Activated CD8-positive, alpha-beta T cell treated with anti-CD3 and anti-CD28 coated beads, Interleukin-2, amount 10 ng/mL, durations not matched to agents 7 days and 5 days (primary cell): ENCODE results near the gene S1PR4. TPM values are rescaled to one million over a fixed set of nuclear protein-coding genes. Genes with fewer than 3 reads are reported as not detected.
"Not testable (repeated sequence)": the region's sequence is repeated elsewhere in the genome, so short reads cannot be mapped to it uniquely, and the experiment has no call there.

ENCODE experiments used
- ATAC-seq: fragments of 150-1000 bp; cut with Tn5 transposase; one replicate; pipeline ENCODE4 v1.10.0; 2021; ENCODE audit warnings: moderate library complexity
- CTCF ChIA-PET: fragments of 350-600 bp; sonication (Branson Sonifier 250); formaldehyde crosslinking; loops from one replicate; lab custom pipeline; 2021; ENCODE audit warnings: antibody characterized with exemption; lab: Charles Lee
- POLR2A ChIA-PET: fragments of 350-600 bp; sonication (Branson Sonifier 250); formaldehyde crosslinking; loops from one replicate; lab custom pipeline; 2021; ENCODE audit warnings: antibody characterized with exemption; lab: Charles Lee
- DNase-seq: peaks from one replicate; pipeline ENCODE4 v3.0.0-alpha.2; 2020
- H3K27ac Mint-ChIP-seq: one replicate; pipeline ENCODE4 v1.8.0; 2021; ENCODE audit warnings: mild to moderate bottlenecking, mixed read lengths
- H3K27me3 Mint-ChIP-seq: one replicate; pipeline ENCODE4 v1.8.0; 2021; ENCODE audit warnings: low read depth, mixed read lengths
- H3K36me3 Mint-ChIP-seq: one replicate; pipeline ENCODE4 v1.8.0; 2021; ENCODE audit warnings: low read depth, mixed read lengths
- H3K4me1 Mint-ChIP-seq: one replicate; pipeline ENCODE4 v1.8.0; 2021; ENCODE audit warnings: low read depth, mixed read lengths
- H3K4me3 Mint-ChIP-seq: one replicate; pipeline ENCODE4 v1.8.0; 2021; ENCODE audit warnings: mild to moderate bottlenecking, mixed read lengths
- H3K9me3 Mint-ChIP-seq: one replicate; pipeline ENCODE4 v1.8.0; 2022; ENCODE audit warnings: mixed read lengths; ENCODE audit not compliant: insufficient read depth
- total RNA-seq, 2 experiments: library from RNA; stranded (reverse); gene quantifications; one replicate each; pipeline ENCODE4 v1.2.3, GENCODE V29; 2021

Gene S1PR4
- total RNA-seq, 2 experiments from 2014 or later, result 140 TPM

DNA sequence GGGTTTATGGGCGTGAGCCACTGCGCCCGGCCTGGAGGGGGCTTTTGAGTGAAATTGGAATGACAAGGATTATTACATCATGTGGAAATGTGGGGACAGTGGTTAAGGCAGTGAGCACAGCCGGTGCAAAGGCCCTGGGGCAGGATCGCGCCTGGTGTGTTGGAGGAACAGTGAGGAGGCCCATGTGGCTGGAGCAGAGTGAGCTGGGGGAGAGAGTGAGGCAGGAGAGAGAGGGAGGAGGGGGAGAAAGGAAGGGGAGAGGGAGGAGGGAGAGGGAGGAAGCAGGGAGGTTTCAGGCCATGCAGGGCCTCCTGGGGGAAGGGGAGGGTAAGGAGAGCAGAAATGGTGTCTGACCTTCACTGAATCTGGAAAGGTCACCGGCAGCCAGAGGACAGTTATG, 34.6 kb downstream of the S1PR4 start:
- CTCF ChIA-PET, result no interaction called here

DNA sequence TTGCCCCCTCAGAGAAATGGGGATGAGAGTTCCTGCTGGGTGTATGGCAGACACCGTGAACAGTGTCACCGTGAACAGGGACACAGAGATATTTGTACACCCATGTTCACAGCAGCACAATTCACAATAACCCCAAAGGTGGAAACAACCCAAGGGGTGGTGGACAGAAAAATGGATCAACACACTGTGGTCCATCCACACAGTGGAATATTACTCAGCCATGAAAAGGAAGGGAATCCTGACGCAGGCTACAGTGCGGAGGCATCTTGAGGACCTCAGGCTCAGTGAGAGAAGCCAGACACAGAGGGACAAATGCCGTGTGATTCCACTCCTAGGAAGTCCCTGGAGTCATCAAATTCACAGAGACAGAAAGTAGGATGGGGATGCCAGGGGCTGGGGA, 38.3 kb downstream of the S1PR4 start:
- CTCF ChIA-PET, result no interaction called here
- no peaks in the 10 kb centered on the region for H3K9me3 Mint-ChIP-seq
- H3K4me3 Mint-ChIP-seq, result no peak overlapping the region
- H3K36me3 Mint-ChIP-seq, result no peaks in the 10 kb centered on the region
- H3K4me1 Mint-ChIP-seq, result no peaks in the 10 kb centered on the region
- POLR2A ChIA-PET, result no interaction called here
- no peaks in the 10 kb centered on the region for H3K27me3 Mint-ChIP-seq
- no peak for DNase-seq
- ATAC-seq, result no peak
- H3K27ac Mint-ChIP-seq, result no peak overlapping the region

More for the DNA sequence above, 34.6 kb downstream of the S1PR4 start:
- Mint-ChIP-seq H3K4me1 (no peaks in the 10 kb centered on the region), H3K9me3 (no peaks in the 10 kb centered on the region), H3K4me3 (no peak overlapping the region), H3K36me3 (no peaks in the 10 kb centered on the region), H3K27me3 (no peaks in the 10 kb centered on the region), H3K27ac (peak overlapping the region; percentile 16)
- DNase-seq (no peak), ATAC-seq (no peak)
- POLR2A ChIA-PET, result no interaction called here

DNA sequence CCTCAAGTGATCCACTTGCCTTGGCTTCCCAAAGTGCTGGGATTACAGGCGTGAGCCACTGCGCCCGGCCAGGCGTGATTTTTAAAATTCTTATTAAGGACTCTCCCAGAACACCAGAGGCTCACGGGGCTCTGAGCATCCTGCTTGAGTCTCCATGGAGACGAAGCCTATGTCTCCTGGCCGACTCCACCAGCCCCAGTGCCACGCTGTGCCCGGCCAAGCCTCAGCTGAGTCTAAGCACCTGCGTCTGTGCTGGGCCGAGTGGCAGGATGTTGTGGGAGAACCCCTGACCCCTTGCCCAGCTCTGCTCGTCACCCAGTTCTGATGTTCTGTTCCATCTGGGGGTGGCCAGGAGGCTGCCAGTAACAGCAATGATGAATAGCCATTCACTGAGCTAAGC, 42.0 kb downstream of the S1PR4 start:
- H3K36me3 Mint-ChIP-seq, result no peaks in the 10 kb centered on the region
- CTCF ChIA-PET, result no interaction called here
- DNase-seq (no peak), ATAC-seq (no peak)
- no peak overlapping the region for H3K4me3 Mint-ChIP-seq
- H3K27ac Mint-ChIP-seq, result no peak overlapping the region
- H3K9me3 Mint-ChIP-seq, result no peaks in the 10 kb centered on the region
- H3K4me1 Mint-ChIP-seq, result no peaks in the 10 kb centered on the region
- POLR2A ChIA-PET, result no interaction called here
- peaks cover 4% of the 10 kb centered on the region for H3K27me3 Mint-ChIP-seq

DNA sequence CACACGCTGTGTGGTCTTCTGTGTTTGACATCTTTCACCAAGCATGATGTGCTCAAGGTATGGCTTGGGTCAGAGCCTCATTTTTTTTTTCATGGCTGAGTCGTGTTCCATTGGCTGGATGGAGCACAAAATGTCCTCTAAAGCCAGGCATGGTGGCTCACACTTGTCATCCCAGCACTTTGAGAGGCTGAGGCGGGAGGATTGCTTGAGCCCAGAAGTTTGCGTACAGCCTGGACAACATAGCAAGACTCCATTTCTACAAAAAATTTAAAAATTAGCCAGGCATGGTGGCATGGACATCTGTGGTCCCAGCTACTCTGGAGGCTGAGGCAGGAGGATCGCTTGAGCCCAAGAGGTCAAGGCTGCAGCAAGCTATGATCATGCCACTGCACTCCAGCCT, 43.0 kb downstream of the S1PR4 start:
- ATAC-seq, H3K27ac Mint-ChIP-seq, CTCF ChIA-PET, POLR2A ChIA-PET, H3K4me1 Mint-ChIP-seq, H3K9me3 Mint-ChIP-seq, H3K27me3 Mint-ChIP-seq, H3K4me3 Mint-ChIP-seq, H3K36me3 Mint-ChIP-seq, DNase-seq: not testable (repeated sequence)

DNA sequence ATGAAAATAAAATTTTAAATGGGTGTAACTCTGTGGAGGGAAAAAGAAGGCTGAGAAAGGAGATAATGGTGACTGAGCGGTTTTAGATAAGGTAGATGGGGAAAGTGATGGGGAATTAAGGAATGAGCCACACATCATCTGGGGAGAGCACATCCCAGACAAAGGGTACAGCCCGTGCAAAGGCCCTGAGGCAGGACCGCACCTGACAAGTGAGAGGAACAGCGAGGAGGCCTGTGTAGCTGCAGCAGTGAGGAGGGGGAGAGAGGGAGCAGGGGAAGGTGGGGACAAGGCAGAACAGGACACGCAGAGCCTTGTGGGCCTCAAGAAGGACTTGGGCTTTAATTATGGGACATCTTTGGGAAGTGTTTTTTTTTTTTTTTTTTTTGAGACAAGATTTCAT, 44.1 kb downstream of the S1PR4 start:
- H3K27me3 Mint-ChIP-seq, result peaks cover 10% of the 10 kb centered on the region
- no peak overlapping the region for H3K27ac Mint-ChIP-seq
- ChIA-PET POLR2A (no interaction called here), CTCF (no interaction called here)
- no peaks in the 10 kb centered on the region for H3K36me3 Mint-ChIP-seq
- H3K9me3 Mint-ChIP-seq, result no peaks in the 10 kb centered on the region
- DNase-seq, result no peak
- no peak overlapping the region for H3K4me3 Mint-ChIP-seq
- ATAC-seq, result no peak
- no peaks in the 10 kb centered on the region for H3K4me1 Mint-ChIP-seq

DNA sequence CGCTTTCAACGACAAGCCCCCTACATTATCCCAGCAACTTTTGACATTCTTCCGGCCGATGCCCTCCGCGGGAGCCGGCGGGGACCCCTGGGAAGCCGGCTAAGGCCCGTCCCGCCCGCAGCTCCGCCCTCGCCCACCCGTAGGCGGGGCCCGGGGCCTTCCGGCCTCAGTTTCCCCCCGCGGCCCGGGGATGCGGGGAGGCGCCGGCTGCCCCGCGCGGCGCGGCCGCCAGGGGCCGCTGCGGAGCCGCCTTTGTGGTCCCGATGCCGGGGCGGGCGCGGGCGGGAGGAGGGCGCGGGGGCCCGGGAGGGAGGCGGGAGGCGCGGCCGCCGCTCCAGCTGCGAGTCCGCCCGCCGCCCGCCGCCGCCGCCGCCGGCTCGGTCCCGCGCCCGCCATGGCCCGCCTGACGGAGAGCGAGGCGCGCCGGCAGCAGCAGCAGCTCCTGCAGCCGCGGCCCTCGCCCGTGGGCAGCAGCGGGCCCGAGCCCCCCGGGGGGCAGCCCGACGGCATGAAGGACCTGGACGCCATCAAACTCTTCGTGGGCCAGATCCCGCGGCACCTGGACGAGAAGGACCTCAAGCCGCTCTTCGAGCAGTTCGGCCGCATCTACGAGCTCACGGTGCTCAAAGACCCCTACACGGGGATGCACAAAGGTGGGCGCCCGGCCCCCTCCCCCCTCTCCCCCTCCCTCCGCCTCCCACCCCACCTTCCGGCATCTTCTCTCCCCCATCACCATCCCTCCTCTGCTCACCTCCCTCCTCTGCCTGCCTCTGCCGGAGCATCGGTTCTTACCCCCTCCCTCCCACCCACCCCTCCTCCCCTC, 46.0 kb downstream of the S1PR4 start, which contains the start of gene CELF5:
Gene CELF5 (plus strand): TSS at position 316 of the 823 bp plus-strand sequence. CDS start 79 bp downstream, at position 395.
- ChIA-PET POLR2A (no interaction called here), CTCF (interaction anchor here (0.8 to 2.0 kb wide), 2 partner anchors 23 to 274 kb away, joined by 3 to 5 read pairs; no protein-coding TSS in a partner anchor)
- no peak within 1 kb of the TSS for H3K4me3 Mint-ChIP-seq
- peak; percentile 75 for ATAC-seq
- no peak within 1 kb of the TSS for H3K27ac Mint-ChIP-seq
- DNase-seq, result peak; percentile 61
- H3K4me1 Mint-ChIP-seq, result no peaks in the 10 kb centered on the region
- peaks cover 15% of the 10 kb centered on the region for H3K27me3 Mint-ChIP-seq
- H3K36me3 Mint-ChIP-seq, result no peaks in the 10 kb centered on the region
- no peaks in the 10 kb centered on the region for H3K9me3 Mint-ChIP-seq

DNA sequence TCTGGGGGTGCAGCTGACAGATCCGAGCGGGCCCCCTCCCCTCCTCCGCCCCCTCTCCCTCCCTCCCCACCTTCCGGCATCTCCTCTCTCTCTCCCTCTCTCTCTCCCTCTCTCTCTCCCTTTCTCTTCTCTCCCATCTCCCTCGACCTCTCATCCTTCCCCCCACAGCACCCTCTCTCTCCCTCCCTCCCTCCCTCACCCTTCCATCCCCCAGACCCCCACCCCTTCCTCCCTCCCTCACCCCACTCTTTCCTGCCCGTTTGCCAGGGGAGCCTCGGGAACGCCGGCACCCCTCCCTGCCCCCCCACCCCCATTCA, 46.6 kb downstream of the S1PR4 start:
- no peaks in the 10 kb centered on the region for H3K4me1 Mint-ChIP-seq
- DNase-seq (no peak), ATAC-seq (no peak)
- ChIA-PET CTCF (interaction anchor here (0.8 to 2.0 kb wide), 2 partner anchors 22 to 275 kb away, joined by 3 to 5 read pairs; no protein-coding TSS in a partner anchor), POLR2A (no interaction called here)
- H3K27ac Mint-ChIP-seq, result no peak overlapping the region
- peaks cover 16% of the 10 kb centered on the region for H3K27me3 Mint-ChIP-seq
- no peaks in the 10 kb centered on the region for H3K36me3 Mint-ChIP-seq
- no peak overlapping the region for H3K4me3 Mint-ChIP-seq
- no peaks in the 10 kb centered on the region for H3K9me3 Mint-ChIP-seq

DNA sequence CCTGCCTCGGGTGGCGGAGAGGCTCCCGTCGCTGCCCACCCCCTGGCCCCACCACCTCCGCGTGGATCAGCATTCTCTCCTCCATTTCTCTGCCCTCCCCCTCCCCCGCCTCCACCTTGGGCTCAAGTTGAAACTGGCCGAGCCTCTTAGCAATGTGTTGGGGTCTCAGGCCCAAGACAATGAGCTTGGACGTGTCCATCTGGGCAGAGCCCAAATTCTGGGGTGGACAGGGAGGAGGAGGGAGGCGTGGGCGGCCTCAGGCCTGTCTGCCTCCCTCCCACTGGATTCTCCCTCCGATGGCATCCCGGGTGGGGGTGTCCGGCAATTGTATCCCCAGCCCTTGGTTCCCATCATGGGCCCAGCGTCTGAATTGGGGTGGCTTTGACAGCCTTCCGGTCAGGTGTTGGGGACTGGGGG, 47.1 kb downstream of the S1PR4 start:
- Mint-ChIP-seq H3K27me3 (peaks cover 16% of the 10 kb centered on the region), H3K9me3 (no peaks in the 10 kb centered on the region), H3K4me1 (no peaks in the 10 kb centered on the region), H3K36me3 (no peaks in the 10 kb centered on the region), H3K27ac (no peak overlapping the region), H3K4me3 (no peak overlapping the region)
- ChIA-PET CTCF (no interaction called here), POLR2A (no interaction called here)
- DNase-seq, result no peak
- no peak for ATAC-seq

DNA sequence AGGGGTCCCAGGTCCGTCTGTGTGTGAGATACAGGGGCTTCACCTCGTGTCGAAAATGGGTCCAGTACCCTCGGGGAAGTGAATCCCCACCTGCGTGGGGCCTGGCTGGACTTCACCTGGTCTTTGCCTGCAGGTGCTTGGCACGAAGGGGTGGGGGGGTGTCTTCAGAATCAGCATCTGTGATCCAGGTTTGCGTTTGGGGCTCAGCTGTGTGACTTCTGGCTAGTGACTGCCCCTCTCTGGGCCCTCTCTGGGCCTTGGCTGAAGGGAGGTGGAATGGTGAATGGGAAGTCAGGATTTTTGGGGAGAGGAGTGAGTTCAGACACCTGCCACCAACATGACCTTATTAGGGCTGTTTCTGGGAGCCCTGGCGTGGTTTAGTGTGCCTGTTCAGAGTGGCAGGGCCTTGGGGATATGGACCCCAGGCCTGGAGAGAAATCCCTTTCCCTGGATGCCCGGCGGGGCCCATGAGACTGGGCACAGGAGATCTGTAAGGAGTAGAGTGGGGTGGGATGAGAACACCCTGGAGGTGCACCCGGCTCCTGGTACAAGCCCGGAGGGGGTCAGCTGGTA, 48.6 kb downstream of the S1PR4 start:
- CTCF ChIA-PET, result no interaction called here
- Mint-ChIP-seq H3K9me3 (no peaks in the 10 kb centered on the region), H3K4me3 (no peak overlapping the region), H3K27me3 (peaks cover 20% of the 10 kb centered on the region), H3K36me3 (no peaks in the 10 kb centered on the region), H3K27ac (no peak overlapping the region), H3K4me1 (no peaks in the 10 kb centered on the region)
- POLR2A ChIA-PET, result no interaction called here
- no peak for ATAC-seq
- no peak for DNase-seq

DNA sequence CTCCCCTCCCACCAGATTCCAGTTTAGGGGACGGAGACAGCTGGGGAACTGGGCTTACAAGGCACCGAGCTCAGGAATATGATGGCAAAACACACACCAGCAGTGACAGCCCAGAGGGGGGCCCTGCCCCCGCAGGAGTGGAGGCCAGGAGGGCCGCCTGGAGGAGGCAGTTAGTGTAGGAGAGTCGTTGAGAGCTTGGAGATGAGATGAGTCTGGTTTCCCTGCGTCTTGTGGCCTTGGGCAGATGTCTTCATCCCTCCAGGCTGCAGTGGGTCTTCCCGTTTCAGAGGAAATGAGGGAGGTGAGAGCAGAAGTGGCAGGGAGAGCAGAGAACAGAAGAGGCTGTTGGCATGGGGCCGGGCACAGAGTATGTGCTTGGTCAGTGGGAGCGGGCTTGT, 50.8 kb downstream of the S1PR4 start:
- Mint-ChIP-seq H3K27ac (no peak overlapping the region), H3K4me1 (no peaks in the 10 kb centered on the region), H3K9me3 (no peaks in the 10 kb centered on the region), H3K27me3 (peaks cover 16% of the 10 kb centered on the region), H3K4me3 (no peak overlapping the region), H3K36me3 (no peaks in the 10 kb centered on the region)
- ChIA-PET CTCF (interaction anchor here (1.5 kb wide), 1 partner anchor 75 kb away, joined by 3 read pairs; no protein-coding TSS in a partner anchor), POLR2A (no interaction called here)
- no peak for DNase-seq
- ATAC-seq, result no peak
